Smooth muscle cell of trachea (primary cell): Measurements from ENCODE around the gene NXPH1. TPM values are rescaled to one million over a fixed set of nuclear protein-coding genes. Genes with fewer than 3 reads are reported as not detected.

Source experiments
- total RNA-seq: library from RNA; depleted of rRNA; stranded (reverse); fragments of >200 nt; gene quantifications from 2 replicates; pipeline ENCODE4 v1.2.1, GENCODE V29; 2014

Gene NXPH1
- not detected in 2 replicates for total RNA-seq

GRCh38 chr7:8433477-8434289, at the start of gene NXPH1:
NXPH1 (plus strand) TSS chr7:8433609.

Other genes starting within 250 kb of the NXPH1 start
- 0.33 and 0.44 TPM in 2 replicates for gene ICA1, start 171.4 kb upstream of the NXPH1 start, total RNA-seq